SKM-1 (cell line): Measurements from ENCODE around the gene CAMKMT.

Source experiments
- DNase-seq: peaks from one replicate; lab custom pipeline; 2025; ENCODE audit not compliant: unreplicated experiment; lab: John Stamatoyannopoulos, UW

The CAMKMT gene

DNA sequence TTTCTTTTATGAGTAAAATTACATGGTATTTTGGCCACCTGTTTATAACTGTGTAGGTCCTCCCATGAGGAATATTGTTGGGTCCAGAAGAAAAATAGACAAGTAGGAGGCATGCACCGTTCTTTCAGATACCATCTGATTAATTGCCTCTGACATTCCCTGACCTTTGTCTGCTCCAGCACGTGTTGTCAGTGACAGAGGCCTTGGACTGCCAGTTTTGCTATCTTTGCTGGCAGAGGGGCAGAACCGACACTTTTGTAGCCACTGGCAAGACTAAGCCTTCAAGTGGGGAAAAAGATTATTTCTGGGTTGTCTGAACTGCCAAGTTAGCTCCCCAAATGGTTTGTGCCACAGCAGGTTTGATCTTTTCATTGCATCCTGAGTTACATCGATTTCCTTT lies 276.9 kb downstream of the CAMKMT start:
- no peak for DNase-seq

DNA sequence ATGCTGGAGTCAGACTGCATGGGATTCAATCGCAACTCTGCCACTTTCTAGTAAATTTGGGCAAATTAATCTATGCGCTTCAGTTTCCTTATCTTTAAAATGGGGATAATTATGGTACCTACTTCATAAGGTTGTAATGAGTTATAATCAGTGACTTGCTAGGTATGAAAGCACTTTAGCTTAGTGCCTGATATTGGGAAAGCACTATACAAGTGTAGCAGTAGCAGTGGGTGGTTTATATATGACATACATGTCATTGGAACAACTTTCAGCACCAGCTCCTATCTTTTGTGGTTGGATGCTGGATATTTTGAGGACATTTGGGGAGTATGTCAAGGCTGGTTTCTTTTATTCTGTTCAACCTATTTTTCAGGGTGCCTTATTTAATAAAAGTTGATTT lies 277.7 kb downstream of the CAMKMT start:
- no peak for DNase-seq

DNA sequence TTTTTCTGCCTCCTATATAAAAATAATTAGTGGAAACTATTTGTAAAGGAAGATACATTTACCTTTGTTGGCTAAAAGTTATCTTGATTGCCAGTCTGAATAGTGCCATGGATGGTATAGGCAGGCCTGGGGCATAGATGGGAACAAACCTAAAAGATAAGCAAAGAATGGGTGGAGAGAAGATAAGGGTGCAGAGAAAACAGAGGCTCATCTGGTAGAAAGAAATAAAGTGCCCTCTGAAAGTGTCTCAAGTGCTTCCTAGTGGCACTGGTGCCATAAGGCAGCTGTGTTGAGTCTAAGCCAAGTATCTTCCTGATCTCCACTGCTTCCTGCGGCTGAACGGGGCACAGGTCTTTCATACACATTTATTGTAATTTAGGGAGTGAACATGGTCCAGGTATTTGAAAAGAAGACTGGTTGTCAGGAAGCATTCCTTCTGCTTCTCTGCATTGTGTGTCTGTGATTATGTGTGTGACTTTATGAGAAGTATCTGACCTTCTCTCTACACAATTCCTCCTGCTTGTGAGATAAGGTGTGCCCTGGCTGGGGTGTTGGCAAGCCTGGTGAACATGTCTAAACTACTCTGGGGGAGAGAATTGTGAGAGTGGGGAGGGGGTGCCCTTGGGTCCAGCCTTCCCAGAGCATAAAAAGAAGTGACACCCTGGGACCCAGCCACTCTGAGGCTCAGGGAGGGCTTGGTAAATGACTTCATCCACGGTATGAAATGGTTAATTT lies 280.5 kb downstream of the CAMKMT start:
- no peak for DNase-seq

DNA sequence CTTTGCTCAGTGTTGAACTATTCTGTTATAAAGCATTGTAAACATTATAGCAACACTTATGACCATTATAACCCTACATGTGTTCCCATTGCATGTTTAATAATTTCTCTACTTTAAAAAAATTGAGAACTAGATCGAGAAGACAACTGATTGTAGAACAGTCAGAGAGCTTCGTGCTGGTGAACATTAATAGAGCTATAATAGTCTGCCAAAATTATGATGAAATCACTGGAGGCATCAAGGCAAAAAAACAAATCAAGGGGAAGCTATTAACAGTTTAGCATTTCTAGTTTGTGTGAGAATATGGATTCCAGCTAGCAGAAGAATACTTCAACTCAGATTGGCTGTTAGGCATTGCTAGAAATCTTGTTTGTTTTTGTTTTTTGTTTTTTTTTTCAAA lies 284.2 kb downstream of the CAMKMT start:
- DNase-seq = no peak

DNA sequence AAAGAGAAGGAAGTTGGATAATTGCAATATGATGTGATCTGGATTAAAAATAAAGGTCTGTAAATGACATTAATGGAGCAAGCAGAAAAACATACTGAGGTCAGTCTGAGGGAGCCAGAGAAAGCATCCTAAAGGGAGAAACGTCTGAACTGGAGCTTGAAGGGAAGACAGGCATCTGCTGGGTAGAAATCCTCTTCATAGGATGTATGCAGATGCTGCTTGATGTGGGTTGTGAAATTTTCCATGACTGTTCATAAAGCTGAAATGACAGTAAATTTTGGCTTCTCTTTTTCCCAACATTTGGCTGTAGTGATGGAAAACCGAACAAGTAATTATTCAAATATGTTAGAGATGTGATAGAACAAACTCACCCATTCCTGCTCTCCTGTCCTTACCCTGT lies 287.6 kb downstream of the CAMKMT start:
- no peak for DNase-seq

DNA sequence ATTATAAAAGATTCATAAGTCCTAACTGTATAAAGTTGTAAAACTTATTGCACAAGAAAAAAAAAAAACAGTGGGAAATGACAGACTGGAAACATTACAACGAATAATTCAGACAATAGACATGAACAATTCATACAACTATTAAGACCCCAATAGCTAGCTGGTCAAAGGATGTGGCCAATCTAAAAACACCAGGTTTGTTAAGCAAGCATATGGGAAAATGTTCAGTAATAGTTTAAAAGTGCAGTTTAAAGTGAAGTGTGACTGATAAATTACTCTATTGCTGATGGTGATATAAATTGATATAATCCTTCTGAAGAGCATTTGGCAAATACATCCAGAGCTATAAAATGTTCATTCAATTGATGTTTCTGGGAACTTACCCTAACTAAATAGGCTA lies 289.0 kb downstream of the CAMKMT start:
- no peak for DNase-seq

DNA sequence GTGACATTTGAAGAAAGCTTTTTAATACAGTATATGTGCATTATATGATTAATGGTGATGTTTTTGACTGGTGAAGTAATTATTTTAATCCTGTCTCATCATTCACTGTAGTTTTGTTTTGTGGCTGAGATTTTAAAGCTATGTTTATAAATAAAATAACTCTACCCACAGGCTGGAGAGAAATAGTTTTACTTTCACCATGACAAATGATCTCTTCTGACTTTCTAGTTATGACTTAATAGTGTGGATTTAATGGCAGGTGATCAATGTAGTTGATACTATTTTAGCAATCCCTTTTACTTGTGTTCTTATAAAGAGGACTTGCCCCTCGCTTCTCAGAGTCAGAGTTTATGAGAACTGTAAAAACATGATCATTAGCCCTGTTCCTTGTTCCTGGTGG lies 290.2 kb downstream of the CAMKMT start:
- no peak for DNase-seq

DNA sequence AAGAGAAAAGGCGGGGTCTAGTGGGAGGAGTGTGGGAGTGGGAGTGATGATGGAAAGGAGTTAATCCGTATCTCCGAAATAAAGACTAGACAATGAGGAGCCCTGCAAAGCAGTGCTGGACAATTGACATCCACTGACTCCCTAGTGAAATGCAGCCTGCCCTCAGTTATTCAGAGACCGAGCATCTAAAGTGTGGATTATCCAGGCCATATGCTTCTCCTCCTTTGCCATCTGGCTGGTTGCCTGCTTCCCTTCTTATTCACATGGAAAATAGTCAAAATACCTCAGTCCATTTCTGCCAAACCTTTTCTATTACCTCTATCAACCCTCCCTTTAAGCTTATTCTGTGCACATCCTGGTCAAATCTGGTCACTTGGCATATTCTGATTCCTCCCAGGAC lies 291.0 kb downstream of the CAMKMT start:
- DNase-seq = no peak

DNA sequence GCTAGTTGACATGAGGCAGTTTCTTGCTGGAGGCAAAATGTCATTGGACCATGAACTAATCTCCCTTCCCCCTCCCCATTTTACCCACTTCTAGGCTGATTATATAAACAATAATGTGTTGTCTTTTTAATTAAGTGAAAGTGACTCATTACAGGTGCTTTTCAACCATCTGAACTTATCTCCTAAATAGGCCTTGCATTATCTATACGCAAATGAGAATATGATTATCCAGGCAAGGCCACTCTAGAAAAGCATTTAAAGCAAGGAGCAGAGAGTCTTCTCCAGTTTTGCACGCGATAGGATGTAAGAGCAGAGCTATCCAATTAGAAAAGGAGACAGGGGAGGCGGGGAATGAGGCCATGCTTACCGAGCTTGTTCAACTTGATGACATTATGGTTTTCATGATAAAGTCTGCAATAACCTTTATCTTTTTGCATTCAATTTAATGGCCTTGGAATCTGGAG lies 293.7 kb downstream of the CAMKMT start:
- no peak for DNase-seq

DNA sequence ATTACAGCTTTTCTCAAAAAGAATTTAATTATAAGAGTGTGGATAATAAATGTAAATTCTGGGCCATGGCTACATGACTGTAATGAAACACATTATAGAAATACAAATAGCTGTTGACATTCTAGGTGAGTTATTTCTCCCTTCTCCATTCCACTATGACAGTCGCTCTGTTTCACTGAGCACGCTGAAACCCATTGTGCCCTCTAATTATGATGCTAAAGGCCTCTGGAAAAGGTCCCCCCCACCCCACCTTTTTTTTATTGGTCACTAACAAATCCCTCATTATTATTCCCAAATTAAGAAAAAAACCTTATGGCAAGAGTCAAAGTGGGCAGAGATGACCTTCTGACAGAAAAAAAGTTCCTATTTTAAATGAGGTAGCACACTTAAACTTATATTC lies 294.7 kb downstream of the CAMKMT start:
- DNase-seq = no peak

DNA sequence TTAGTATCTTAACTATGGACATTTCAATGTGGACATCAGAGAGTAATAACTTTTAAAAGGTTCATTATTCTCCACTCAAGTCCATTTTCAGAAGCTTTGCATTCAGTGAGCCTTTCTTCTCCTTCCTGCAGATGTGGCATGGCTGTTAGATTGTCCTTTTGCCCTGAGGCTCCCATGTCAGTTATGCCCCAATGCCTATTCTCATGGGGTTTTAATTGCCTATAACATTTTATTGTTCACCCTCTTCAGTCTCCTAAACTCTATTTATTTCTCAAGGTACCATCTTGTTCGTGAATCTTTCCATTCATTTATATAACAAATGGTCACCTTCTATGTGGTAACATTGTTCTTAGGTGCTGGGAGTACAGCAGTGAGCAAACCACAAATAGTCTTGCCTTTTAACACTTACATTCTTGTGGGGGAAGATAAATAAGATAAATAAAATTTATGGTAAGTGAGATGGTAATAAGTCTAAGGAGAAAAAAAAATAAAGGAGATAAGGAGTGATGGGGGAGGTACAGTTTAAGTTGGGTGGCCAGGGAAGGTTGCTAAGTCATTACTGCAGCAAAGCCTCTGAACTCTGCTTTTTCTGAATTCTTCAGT lies 301.8 kb downstream of the CAMKMT start:
- no peak for DNase-seq

DNA sequence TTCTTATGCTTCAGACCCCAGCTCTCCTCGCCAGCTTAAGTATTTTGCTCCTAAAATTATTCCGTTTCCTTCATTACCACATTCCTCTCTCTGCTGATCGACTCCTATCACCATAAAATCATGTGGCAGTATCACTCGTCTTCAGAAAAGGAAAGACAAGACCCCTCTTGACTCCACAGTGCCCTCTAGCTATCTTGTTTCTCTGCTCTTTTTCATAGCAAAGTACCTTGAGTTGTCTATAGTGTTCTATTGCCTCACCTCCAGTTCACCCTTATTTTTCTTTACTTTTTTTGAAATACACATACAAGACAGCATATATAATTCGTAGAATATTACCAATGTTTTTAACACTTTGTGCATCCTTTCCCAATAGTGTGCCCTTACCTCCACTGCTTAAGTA lies 306.6 kb downstream of the CAMKMT start:
- no peak for DNase-seq

DNA sequence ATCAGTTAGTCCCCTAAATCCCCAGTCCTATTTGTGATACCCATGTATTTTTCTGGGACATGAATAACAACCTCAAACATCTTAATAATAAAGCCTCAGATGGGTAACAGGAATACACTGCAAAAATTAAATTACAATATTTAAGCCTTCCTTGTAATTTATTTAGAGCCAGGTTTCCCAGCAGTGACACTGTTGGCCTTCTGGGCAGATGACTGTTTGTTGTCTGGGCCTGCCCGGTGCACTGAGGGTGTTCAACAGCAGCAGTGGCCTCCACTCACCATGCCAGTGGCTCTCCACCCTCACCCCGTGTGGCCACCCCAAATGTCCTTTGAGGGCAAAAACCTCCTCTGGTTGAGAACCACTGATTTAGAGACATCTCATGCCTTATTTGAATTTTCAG lies 309.5 kb downstream of the CAMKMT start:
- no peak for DNase-seq

DNA sequence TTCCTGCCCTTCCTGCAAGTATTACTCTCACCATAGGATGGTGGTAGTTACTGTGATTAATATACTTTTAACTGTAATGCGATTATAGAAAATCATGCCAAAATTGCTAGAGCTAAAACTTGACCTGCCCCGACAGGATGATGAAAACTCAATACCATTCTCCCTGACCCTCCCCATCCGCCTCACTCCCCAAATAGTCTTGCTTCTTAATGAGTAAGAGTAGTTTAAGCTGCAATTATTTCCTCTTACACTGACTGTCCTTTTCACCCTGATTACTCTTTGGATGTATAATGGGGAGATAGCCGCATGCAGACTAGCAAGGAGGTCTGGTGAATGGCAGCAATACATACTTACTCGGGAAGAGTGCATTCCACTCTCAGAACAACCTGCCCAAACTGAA lies 310.2 kb downstream of the CAMKMT start:
- DNase-seq = no peak

DNA sequence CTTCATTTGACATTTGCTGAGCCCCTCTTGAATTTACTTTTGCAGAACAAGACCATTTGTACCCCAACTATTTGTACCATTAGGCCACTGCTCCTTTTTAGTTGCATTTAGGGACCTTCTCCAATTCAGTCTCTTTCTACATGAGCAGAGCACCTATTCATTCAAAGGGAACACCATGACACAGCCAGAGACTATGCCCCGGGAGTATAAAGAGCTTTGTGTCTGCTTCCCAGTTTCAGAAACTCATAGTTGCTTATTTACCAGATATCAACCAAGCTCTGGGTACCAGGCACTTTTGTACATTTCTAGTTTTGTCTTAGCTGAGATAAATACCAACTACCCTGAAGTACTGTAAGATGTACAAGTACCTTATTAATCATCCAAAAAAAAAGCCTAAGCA lies 310.7 kb downstream of the CAMKMT start:
- DNase-seq = no peak

DNA sequence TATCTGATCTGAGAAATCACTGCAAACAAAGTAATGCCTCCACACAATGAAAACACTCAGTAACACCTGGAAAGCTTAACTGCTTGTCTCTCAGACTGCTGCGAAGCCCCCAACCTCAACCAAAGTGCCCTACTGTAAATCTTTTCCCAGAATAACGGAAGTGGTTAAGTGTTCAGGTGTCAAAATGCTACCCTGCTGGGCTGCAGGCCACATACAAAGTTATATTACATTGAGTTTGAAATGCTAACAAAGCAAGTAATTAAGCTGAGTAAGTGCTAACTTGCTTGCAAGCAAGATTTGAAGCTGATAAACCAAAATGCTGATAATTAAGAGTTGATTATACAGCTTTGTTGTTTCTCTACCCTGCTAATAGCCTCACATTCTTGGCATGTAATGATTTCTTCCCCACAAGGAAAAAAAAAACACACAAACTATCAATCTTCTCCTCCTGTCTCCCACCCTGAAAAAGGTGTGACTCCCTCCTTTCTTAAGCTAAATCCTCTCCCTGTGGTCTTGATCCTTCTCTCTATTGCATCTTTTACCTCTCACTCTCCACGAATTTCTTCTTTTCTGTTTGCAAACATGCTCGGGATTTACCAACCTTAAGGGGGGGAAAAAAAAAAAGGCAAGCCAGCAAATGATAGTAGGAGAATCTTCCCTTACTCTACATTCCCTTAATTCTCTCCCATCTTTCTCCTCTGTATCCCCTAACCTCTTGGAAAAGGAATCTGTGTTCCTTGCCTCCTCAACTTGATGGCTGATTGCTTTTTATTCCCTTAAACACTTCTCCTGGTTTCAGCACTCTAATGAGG lies 312.9 kb downstream of the CAMKMT start:
- no peak for DNase-seq

DNA sequence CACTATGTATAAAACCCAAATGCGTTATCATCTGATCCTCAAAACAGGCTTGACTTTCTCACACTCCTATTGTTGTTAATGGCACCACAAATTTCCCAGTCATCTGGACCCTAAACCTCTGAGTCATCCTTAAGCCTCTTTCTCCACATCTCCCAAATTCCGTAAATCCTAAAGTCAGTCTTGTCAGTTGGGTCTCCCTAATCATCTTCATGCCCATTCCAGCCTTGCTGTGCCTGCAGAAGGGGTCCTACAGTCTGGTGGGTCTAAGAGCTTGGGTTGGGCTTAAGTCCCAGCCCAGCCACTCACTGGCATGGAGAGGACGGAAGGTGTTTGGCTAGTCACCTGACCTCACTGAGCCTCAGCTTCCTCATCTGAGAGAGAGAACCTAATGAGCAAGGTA lies 314.6 kb downstream of the CAMKMT start:
- DNase-seq = no peak

DNA sequence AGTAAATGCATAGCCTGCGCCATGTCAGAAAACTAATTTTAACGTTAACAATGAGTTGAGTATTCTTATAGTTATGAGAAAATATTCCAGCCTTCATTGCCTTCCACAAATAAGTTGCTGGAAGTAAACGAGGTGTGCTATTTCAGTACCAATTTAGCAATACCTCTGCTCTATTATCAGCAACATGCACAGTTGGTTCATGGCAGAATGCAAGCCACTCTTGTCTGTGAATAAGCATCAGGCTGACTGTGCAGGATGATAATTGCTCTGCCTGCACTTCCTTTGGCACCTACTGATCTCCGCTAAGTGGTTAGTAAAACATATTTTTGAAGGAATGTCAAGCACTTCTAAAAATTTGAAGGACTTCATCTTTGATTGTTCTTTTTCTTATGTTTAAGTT lies 317.8 kb downstream of the CAMKMT start:
- DNase-seq = no peak

DNA sequence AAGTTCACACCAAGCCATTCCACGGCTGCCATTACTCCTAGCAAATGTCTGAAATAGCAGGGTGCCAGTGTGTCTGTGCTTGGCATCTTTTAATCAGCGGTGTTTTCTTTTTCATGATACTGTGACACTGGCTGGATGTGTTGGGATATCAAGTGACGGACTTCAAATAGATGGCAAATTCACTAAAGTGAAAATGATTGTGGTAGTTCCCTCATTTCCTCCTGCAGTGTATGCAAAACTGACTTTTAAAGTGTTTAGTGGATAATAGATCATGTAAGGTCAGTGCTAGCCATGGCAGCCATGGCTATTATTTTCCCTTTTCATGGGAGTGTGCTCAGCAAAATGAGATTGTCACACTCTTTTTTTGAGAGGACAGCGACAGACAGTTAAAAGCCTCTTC lies 318.2 kb downstream of the CAMKMT start:
- DNase-seq = no peak

DNA sequence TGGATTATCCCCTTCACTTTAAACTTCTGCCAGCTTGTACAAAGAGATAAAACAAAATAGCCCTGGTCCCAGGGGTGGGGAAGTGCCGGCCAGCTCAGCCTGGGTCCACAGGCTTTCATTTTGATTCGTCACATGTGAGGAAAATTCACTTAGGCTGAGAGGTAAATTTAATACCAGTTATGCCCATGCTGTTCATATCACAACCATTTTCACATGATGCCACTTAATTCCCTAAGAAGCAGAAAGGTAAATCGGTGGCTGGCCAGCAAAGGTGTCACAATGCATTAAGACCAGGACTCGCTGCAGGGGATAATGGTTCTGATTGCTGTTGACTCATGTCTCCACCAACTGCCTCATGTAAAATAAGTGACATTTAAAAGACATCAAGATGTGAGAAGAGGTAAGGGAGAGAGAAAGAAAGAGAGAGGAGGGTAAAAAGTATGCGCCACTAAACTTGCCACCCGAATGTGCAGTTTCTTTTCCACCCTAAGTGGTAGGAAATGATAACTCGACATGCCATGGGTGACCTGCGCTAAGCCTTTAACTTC lies 318.8 kb downstream of the CAMKMT start:
- no peak for DNase-seq

DNA sequence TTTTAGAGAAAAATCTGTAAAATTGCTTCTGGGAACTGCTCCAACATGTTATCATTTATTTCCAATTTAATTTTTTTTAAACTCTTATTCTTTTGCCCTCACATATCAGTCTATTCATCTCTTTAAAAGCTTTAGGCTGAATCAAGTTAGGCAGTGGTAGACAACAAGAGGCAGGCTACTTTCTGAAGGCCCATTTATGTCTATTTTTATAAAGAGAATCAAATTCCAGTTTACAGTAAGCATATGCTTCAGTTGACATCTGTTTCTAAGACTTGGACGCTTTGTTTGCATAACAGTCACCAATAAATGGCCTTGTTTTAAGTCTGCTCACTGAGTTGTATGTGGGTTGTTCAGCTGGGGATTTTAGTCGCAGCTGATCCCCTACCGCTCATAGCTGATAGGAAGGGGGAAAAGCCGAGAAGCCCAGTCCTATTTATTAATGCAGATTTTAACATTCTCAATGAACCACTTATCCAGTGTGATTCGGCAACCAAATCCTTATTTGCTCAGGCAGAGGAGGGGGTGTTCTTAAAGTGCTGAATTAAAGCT lies 319.3 kb downstream of the CAMKMT start:
- no peak for DNase-seq

DNA sequence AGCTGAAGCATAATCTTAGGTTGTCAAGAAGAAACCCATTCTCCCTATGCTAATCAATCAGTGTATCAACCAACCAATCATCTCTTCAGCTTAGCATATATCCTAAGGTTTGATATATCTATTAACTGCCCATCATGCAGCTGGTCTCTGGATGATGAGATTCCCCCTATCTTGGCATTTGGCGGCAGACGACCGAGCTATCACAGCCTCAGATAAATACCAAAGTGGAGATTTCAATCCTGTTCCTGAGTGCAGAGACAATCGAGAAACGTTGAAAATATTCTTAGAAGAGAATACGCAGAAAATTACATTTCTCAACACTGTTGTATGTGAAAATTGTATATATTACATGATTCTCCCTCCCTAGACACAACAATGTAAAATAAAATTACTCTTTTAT lies 320.7 kb downstream of the CAMKMT start:
- no peak for DNase-seq
